ENCODE results near the gene FUCA1. TPM values are rescaled to one million over a fixed set of nuclear protein-coding genes. Genes with fewer than 3 reads are reported as not detected.

Gene FUCA1
- total and polyA plus RNA-seq, 2 donors (not counting 3 experiments of a cell fraction or from before 2014, with no cell fraction given), result 4.9 to 5.6 TPM

- Histone ChIP-seq H3K9me3 (replicated peaks; ENCODE audit: control insufficient read depth, insufficient read depth, low read length) (peaks cover 3% of the 10 kb centered on the region), H3K4me2 (ENCODE audit: insufficient read depth, low read length) (no peak overlapping the region), H3K9ac (replicated peaks; ENCODE audit: extremely low read depth, insufficient read depth, low read length) (no peak overlapping the region), H2AFZ (ENCODE audit: low read depth, low read length) (no peak overlapping the region), H3K27me3 (ENCODE audit: control insufficient read depth in 2 of 2, insufficient read depth in 2 of 2, low read length in 2 of 2) (no peaks in the 10 kb centered on the region), H3K4me1 (ENCODE audit: control insufficient read depth, extremely low read depth, insufficient read depth, low read length) (no peaks in the 10 kb centered on the region), H3K27ac (ENCODE audit: insufficient read depth, low read depth, low read length) (no peak overlapping the region), H4K20me1 (replicated peaks; ENCODE audit: control insufficient read depth, extremely low read depth, insufficient read depth, low read length) (no peaks in the 10 kb centered on the region), H3K4me3 (replicated peaks in 1 of 3; ENCODE audit: insufficient read depth in 1 of 3, low read depth in 1 of 3, low read length in 3 of 3) (no peak overlapping the region), H3K36me3 (ENCODE audit: control insufficient read depth in 2 of 2, extremely low read depth in 1 of 2, insufficient read depth in 2 of 2, low read length in 2 of 2) (no peaks in the 10 kb centered on the region), H3K79me2 (ENCODE audit: control insufficient read depth, insufficient read depth, low read length) (no peaks in the 10 kb centered on the region), H3K9me1 (replicated peaks; ENCODE audit: control insufficient read depth, extremely low read depth, insufficient read depth, low read length) (no peaks in the 10 kb centered on the region)
- intact Hi-C loops (cut with micrococcal nuclease) (no loop called here), dilution Hi-C loops (cut with MboI; ENCODE audit: extremely low pct_ligation_motif_present, low sequenced_read_pairs) (no loop called here)
- TF ChIP-seq, protein P1, sequence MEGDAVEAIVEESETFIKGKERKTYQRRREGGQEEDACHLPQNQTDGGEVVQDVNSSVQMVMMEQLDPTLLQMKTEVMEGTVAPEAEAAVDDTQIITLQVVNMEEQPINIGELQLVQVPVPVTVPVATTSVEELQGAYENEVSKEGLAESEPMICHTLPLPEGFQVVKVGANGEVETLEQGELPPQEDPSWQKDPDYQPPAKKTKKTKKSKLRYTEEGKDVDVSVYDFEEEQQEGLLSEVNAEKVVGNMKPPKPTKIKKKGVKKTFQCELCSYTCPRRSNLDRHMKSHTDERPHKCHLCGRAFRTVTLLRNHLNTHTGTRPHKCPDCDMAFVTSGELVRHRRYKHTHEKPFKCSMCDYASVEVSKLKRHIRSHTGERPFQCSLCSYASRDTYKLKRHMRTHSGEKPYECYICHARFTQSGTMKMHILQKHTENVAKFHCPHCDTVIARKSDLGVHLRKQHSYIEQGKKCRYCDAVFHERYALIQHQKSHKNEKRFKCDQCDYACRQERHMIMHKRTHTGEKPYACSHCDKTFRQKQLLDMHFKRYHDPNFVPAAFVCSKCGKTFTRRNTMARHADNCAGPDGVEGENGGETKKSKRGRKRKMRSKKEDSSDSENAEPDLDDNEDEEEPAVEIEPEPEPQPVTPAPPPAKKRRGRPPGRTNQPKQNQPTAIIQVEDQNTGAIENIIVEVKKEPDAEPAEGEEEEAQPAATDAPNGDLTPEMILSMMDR (IDR thresholded peaks at IDR 0.05; ENCODE audit: extremely low read depth in 1 of 2, insufficient read depth in 1 of 2, low read depth in 1 of 2, low read length in 2 of 2), result no peak
- TF ChIP-seq, protein P2, sequence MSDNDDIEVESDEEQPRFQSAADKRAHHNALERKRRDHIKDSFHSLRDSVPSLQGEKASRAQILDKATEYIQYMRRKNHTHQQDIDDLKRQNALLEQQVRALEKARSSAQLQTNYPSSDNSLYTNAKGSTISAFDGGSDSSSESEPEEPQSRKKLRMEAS (IDR thresholded peaks at IDR 0.05; ENCODE audit: insufficient read depth, insufficient read length), result no peak
- TF ChIP-seq POLR2AphosphoS5 (IDR thresholded peaks at IDR 0.05; ENCODE audit: insufficient read depth, low read depth, low read length) (no peak), GATA2 (IDR thresholded peaks at IDR 0.05; ENCODE audit: insufficient read depth, insufficient read length, low read depth, low read length) (no peak), JUN (IDR thresholded peaks at IDR 0.05; ENCODE audit: borderline replicate concordance, insufficient read depth, insufficient read length, low read depth) (no peak), POLR2A (IDR thresholded peaks at IDR 0.05; ENCODE audit: low read depth, low read length) (no peak), FOS (IDR thresholded peaks at IDR 0.05; ENCODE audit: borderline replicate concordance, insufficient read depth, low read length) (no peak)
- BruUV-seq (replicated peaks), result no TSS peak
- CTCF ChIA-PET, result no interaction called here
- DNase-seq (ENCODE audit: low read depth, low spot score) (no peak), FAIRE-seq (no peak)
- POLR2A ChIA-PET, result no interaction called here
These were observed 14.7 kb upstream of the FUCA1 start for GRCh38 chr1:23882746-23883145.
